ENCODE data around the gene NATD1.

Gene NATD1

DNA sequence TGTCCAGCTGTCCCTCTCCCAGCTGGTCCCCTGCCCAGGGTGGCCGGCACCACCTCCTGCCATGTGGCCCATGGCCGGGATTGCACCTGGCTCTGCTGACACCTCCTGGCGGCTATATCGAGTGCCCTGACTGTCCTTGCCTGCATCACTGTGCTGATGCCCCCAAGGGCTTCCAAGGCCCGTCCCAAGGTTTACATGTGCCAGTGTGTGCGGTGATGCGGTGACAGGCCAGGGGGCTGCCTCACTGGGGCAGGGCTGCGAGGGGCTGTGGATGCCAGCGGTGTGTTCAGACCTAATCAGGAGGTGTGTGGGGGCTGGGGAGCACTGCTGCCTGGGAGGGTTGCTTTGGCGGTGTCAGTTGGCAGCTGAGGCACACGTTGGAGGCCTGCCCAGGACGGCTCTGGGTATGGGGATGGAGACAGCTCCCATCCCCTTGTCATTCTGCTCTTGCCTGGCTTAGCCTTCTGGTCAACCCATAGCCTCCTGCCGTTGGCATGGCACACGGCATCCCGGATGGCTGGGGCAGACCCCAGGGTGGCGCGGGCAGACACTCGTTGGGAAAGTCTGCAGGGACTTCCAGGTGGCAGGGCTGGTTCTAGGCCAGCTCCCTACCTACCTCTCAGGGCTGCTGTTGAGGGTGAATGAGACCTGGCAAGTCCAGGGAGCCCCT, 36.8 kb upstream of the NATD1 start:
- peak in 8 of 56 donors; percentile 18 to 52 (median 36) for DNase-seq

GRCh38 chr17:21289175-21289901, 36.1 kb upstream of the NATD1 start:
- DNase-seq, result no peak

- DNase-seq, result no peak
These were observed 35.4 kb upstream of the NATD1 start for GRCh38 chr17:21288571-21289017.

DNA sequence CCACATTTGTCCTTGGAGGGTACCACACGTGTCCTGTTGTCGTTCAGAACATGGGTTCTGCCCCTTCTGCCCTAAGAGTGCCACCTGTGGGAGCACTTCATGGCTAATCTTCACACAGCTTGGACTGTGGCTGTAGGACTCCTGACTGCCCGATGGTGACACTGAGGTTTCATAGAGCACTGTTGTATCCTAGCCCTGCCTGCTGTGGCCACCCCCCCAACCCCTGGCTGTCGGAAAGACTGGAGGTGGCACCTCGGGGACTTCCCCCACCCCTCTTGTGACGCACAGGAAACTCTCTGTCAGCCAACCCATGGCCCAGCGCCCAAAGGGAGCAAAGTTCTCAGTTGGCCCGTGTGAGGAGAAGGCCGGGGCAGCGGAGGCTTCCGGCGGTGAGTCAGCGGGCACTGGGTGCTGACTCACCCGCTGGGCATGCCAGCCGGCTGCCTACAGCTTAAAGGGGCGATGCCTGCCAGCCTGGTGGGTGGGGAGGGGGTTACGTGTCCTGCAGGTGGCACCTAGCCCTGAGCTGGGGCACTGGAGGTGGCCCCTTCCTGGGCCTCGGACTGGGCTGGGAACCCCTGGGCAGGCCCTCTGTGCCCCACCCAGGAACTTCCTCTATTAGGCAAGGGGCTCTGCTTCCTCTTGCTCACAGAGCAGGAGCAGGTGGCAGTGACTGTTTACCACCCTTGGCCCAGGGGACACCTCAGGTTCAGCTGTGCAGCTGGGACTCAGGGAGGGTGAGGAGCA, 34.7 kb upstream of the NATD1 start:
- DNase-seq, result peak in 50 of 56 donors; percentile 34 to 95 (median 71)

- no peak for DNase-seq
These were observed 33.9 kb upstream of the NATD1 start for GRCh38 chr17:21286909-21287702.

- DNase-seq, result peak in 7 of 56 donors; percentile 23 to 52 (median 35)
These were observed 33.0 kb upstream of the NATD1 start for GRCh38 chr17:21286066-21286770.

DNA sequence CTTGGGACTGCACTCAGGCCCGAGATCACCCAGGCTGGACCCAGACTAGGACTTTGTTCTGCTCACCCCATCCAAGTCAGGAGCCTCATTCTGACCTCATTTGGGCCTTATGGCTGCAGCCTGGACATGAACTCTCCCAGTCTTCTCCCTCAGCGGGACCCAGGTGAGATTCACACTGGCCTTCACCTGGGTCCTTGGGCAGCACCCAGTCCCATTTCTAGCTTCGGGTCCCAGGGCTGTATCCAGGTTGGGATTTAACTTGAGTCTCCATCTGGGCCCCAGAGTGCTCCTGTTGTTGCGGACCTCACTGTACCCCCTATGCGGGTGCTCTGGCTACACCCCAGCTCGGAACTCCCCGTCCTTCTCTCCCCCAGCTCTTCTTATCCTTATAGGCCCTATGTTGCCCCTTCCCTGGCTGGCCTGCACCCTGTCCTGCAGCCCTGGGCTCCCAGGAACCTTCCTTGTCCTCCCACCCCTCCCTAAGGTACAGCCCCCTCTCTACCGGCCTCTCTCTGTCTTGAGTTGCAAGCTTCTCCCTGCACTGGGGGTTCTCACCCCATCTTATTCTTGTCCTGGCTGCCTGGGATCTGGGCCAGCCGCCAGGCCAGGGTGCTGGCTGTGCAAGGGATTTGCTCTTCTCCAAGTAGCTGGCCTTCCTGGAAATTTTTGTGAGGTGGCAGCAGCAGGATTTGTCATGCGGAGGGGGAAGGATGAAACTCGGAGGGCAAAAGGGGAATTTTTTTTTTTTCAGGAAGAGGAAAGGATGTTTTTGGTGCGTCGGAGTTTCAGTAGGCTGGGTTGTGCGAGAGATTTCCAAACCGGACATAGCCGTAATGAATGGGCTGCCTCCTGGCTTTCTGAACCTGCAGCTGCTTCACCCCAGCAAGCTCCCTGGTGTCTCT, 32.2 kb upstream of the NATD1 start:
- DNase-seq, result peak in 5 of 56 donors; percentile 22 to 52 (median 39)

DNA sequence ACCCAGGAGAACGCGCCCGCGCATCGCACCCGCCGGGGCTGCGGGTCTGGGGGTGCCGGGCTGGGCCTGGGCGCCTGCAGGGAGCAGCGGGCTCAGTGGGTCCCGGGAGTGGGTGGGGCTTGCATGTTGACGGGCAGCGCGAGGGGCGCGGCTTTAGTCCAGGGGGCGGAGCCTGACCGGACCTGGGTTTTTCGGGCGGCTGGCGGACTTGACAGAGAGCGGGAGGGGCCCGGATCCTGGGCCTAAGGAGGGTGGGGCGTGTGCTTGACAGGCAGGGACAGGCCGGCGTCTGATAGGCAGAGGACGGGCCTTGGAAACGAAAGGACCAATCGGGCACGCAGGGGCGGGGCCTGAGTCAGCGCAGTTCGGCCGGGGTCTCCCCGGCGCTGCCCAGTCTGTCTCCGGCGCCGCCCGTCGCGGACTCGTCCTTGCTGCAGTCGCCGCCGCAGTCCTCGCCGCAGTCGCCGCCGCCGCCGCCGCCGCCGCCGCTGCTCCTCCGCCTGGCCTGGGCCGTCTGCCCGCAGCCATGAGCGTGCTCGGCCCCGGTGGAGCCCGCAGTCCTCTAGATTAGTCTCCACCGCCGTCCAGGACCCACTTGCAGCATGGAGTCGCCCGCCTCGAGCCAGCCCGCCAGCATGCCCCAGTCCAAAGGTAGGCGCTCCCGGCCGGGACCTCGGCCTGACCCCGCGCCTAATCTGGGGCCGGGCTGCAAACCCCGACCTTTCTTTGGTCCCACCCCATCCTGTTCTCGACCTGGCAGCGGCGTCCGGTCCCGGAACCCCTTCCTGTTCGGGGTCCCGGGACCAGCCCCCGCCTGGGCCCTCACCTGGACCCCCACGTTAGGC, 31.3 kb upstream of the NATD1 start, which contains the start of gene MAP2K3:
Gene MAP2K3, plus strand, starts transcription at position 393 of the 845 bp plus-strand sequence. Its CDS starts 210 bp downstream, at position 603.
- DNase-seq, result peak; percentile 51 to 100 (median 98)

GRCh38 chr17:21283482-21284318, 30.5 kb upstream of the NATD1 start:
- peak in 4 of 56 donors; percentile 37 to 68 (median 44) for DNase-seq

DNA sequence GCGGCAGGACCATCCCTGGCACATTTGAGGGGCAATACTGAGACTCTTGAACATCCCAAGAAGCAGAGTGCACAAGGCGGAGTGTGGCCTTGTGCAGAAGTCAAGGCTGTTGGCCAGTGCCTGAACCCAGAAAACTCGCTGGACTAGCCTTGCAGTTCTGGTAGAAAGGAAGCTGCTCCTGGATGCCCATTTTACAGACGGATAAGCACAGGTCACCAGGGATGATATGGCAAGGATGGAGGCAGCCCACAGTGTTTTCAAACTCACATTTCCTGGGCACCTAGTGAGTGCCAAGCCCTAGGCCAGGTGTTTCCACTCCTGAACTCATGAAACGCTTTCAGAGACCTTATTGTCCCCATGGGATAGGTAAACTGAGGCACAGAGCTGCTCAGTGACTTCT, 29.6 kb upstream of the NATD1 start:
- no peak for DNase-seq

DNA sequence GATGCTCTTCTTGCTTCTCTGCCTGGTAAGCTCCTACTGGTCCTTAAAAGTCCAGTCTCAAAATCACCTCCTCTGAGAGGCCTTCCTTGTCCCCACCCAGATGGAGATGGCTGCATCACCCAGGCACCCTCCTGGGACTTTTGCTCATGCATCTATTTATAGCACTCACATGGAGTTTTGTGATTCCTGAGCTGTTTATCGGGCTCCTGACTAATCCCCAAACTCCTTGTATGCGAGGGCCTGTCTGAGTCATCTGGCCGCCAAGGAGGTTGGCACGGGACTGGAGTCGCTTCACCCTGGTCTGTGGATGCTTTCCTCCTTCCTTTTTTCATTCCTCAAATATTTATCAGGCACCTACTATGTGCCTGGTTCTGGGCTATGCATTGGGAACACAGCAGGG, 29.0 kb upstream of the NATD1 start:
- DNase-seq, result no peak

DNA sequence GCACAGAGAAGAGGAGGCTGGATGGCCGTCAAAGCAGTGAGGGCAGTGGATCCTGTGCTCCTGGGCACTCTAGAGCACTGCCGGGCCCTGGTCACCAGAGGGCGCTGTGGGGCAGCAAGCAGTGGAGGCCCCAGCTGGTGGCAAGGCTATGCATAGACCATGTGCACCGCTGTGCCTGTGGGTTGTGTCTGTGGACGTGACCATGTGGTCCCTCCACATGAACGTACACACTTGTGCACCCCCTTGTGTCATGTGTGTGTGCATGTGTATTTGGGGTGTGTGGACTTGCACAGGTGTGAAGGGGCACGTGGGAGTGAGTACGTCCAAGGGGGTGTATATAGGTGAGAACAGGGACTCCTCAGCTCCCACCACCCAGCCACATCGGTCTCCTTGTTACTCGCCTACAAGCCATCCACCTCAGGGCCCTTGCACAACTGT, 26.9 kb upstream of the NATD1 start:
- peak in 51 of 56 donors; percentile 27 to 88 (median 64) for DNase-seq

GRCh38 chr17:21279582-21279981, 26.4 kb upstream of the NATD1 start:
- DNase-seq, result no peak

DNA sequence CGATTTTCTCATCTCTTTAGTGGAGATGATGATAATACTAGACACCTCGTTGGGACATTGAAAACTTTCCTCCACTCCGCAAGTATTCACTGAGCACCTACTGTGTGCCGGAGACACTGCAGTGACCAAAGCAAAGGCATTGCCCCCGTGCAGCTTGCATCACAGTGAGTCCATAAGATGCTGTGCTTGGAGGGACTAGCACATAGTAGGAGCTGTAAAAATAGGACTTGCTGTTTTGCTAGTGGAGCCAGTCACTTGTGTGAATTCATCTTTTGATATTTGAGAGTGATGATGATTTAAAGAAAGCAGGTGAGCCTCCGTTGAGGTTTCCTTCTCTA, 26.0 kb upstream of the NATD1 start:
- DNase-seq, result no peak

- DNase-seq, result no peak
These were observed 25.4 kb upstream of the NATD1 start for GRCh38 chr17:21278450-21279197.

- no peak for DNase-seq
These were observed 24.1 kb upstream of the NATD1 start for GRCh38 chr17:21277332-21277731.

DNA sequence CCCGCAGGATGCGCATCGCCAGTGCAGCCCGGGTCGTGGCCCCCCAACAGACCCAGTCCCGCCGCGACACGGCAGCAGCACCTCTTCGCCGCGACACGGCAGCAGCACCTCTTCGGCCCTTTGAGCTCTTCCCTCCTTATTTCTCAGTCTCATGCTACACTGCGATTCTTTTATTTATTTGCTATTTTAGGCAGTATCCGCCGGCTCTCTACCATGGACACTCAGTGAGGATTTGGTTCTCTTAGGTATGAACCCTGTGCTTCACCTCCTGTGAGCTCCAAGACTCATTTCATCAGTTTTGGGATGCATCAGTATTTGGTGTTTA, 23.0 kb upstream of the NATD1 start:
- DNase-seq, result no peak
